ENCODE data around the gene INPP5D. TPM values are rescaled to one million over a fixed set of nuclear protein-coding genes. Genes with fewer than 3 reads are reported as not detected.

The INPP5D gene
- total RNA-seq, 1 experiment from 2014 or later, result 17.2 TPM

GRCh38 chr2:233107011-233107410 is 46.9 kb downstream of the INPP5D start (continued):
- TF ChIP-seq, protein P1, sequence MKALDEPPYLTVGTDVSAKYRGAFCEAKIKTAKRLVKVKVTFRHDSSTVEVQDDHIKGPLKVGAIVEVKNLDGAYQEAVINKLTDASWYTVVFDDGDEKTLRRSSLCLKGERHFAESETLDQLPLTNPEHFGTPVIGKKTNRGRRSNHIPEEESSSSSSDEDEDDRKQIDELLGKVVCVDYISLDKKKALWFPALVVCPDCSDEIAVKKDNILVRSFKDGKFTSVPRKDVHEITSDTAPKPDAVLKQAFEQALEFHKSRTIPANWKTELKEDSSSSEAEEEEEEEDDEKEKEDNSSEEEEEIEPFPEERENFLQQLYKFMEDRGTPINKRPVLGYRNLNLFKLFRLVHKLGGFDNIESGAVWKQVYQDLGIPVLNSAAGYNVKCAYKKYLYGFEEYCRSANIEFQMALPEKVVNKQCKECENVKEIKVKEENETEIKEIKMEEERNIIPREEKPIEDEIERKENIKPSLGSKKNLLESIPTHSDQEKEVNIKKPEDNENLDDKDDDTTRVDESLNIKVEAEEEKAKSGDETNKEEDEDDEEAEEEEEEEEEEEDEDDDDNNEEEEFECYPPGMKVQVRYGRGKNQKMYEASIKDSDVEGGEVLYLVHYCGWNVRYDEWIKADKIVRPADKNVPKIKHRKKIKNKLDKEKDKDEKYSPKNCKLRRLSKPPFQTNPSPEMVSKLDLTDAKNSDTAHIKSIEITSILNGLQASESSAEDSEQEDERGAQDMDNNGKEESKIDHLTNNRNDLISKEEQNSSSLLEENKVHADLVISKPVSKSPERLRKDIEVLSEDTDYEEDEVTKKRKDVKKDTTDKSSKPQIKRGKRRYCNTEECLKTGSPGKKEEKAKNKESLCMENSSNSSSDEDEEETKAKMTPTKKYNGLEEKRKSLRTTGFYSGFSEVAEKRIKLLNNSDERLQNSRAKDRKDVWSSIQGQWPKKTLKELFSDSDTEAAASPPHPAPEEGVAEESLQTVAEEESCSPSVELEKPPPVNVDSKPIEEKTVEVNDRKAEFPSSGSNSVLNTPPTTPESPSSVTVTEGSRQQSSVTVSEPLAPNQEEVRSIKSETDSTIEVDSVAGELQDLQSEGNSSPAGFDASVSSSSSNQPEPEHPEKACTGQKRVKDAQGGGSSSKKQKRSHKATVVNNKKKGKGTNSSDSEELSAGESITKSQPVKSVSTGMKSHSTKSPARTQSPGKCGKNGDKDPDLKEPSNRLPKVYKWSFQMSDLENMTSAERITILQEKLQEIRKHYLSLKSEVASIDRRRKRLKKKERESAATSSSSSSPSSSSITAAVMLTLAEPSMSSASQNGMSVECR (CRISPR knock-in tag; IDR thresholded peaks at IDR 0.05; ENCODE audit: borderline replicate concordance), result no peak

GRCh38 chr2:233107831-233108300 is 47.7 kb downstream of the INPP5D start:
- no peak for DNase-seq (ENCODE audit: low spot score)
- POLR2A ChIA-PET, result no interaction called here
- 0 out of 2 replicates have a peak, but pooled peaks cover 3% of the 10 kb centered on the region for H3K36me3 Mint-ChIP-seq
- 0 out of 2 replicates have a peak, but pooled peaks cover 3% of the 10 kb centered on the region for H3K4me1 Mint-ChIP-seq
- no peak overlapping the region for H3K27ac Mint-ChIP-seq
- CTCF ChIA-PET, result interaction anchor here (0.8 to 1.8 kb wide), 2 partner anchors 9 to 195 kb away, joined by 3 to 6 read pairs; no protein-coding TSS in a partner anchor
- H3K4me3 Mint-ChIP-seq, result no peak overlapping the region
- TF ChIP-seq ZBTB21 (CRISPR knock-in tag; IDR thresholded peaks at IDR 0.05; ENCODE audit: borderline replicate concordance), result no peak
- TF ChIP-seq, protein P2, sequence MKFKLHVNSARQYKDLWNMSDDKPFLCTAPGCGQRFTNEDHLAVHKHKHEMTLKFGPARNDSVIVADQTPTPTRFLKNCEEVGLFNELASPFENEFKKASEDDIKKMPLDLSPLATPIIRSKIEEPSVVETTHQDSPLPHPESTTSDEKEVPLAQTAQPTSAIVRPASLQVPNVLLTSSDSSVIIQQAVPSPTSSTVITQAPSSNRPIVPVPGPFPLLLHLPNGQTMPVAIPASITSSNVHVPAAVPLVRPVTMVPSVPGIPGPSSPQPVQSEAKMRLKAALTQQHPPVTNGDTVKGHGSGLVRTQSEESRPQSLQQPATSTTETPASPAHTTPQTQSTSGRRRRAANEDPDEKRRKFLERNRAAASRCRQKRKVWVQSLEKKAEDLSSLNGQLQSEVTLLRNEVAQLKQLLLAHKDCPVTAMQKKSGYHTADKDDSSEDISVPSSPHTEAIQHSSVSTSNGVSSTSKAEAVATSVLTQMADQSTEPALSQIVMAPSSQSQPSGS (CRISPR knock-in tag; IDR thresholded peaks at IDR 0.05; ENCODE audit: borderline replicate concordance, low read depth), result no peak
- TF ChIP-seq TP53 (CRISPR knock-in tag; IDR thresholded peaks at IDR 0.05), result no peak
- no peak for TF ChIP-seq CREM (CRISPR knock-in tag; IDR thresholded peaks at IDR 0.05)
- no peak for TF ChIP-seq MYBL2 (CRISPR knock-in tag; IDR thresholded peaks at IDR 0.05)
- no peak for TF ChIP-seq ETV6 (CRISPR knock-in tag; IDR thresholded peaks at IDR 0.05)
- TF ChIP-seq ZNF121 (CRISPR knock-in tag; IDR thresholded peaks at IDR 0.05), result no peak
- no peak for TF ChIP-seq USF1 (CRISPR knock-in tag; IDR thresholded peaks at IDR 0.05)
- no peaks in the 10 kb centered on the region for H3K27me3 Mint-ChIP-seq (ENCODE audit: low read depth)
- no peak for ATAC-seq
- H3K9me3 Mint-ChIP-seq, result peaks cover 8% of the 10 kb centered on the region

- Mint-ChIP-seq H3K4me1 (0 out of 2 replicates have a peak, but pooled peaks cover 3% of the 10 kb centered on the region), H3K9me3 (peaks cover 8% of the 10 kb centered on the region), H3K27me3 (ENCODE audit: low read depth) (no peaks in the 10 kb centered on the region), H3K4me3 (no peak overlapping the region), H3K27ac (no peak overlapping the region), H3K36me3 (0 out of 2 replicates have a peak, but pooled peaks cover 3% of the 10 kb centered on the region)
- 0 out of 2 replicates have a peak, but pooled peaks have one; percentile 39 for ATAC-seq
- CTCF ChIA-PET, result interaction anchor here (0.5 to 1.8 kb wide), 4 partner anchors 10 to 429 kb away, joined by 3 to 6 read pairs (median 4); partner anchors contain the start of gene INPP5D
- POLR2A ChIA-PET, result no interaction called here
- DNase-seq (ENCODE audit: low spot score), result no peak
- TF ChIP-seq ZNF121 (CRISPR knock-in tag; IDR thresholded peaks at IDR 0.05), result no peak
- TF ChIP-seq, protein P3, sequence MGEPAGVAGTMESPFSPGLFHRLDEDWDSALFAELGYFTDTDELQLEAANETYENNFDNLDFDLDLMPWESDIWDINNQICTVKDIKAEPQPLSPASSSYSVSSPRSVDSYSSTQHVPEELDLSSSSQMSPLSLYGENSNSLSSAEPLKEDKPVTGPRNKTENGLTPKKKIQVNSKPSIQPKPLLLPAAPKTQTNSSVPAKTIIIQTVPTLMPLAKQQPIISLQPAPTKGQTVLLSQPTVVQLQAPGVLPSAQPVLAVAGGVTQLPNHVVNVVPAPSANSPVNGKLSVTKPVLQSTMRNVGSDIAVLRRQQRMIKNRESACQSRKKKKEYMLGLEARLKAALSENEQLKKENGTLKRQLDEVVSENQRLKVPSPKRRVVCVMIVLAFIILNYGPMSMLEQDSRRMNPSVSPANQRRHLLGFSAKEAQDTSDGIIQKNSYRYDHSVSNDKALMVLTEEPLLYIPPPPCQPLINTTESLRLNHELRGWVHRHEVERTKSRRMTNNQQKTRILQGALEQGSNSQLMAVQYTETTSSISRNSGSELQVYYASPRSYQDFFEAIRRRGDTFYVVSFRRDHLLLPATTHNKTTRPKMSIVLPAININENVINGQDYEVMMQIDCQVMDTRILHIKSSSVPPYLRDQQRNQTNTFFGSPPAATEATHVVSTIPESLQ (CRISPR knock-in tag; IDR thresholded peaks at IDR 0.05), result no peak
- TF ChIP-seq SP1 (CRISPR knock-in tag; conservative IDR thresholded peaks at IDR 0.05), result no peak
- TF ChIP-seq NFATC4 (CRISPR knock-in tag; IDR thresholded peaks at IDR 0.05), result no peak
- TF ChIP-seq AFF4 (CRISPR knock-in tag; IDR thresholded peaks at IDR 0.05; ENCODE audit: borderline replicate concordance), result no peak
- TF ChIP-seq MXD4 (CRISPR knock-in tag; IDR thresholded peaks at IDR 0.05; ENCODE audit: borderline replicate concordance), result no peak
- TF ChIP-seq ZNF425 (CRISPR knock-in tag; conservative IDR thresholded peaks at IDR 0.05), result no peak
- TF ChIP-seq TP53 (CRISPR knock-in tag; IDR thresholded peaks at IDR 0.05), result no peak
- no peak for TF ChIP-seq TEAD4 (CRISPR knock-in tag; IDR thresholded peaks at IDR 0.05)
- no peak for TF ChIP-seq ETV6 (CRISPR knock-in tag; IDR thresholded peaks at IDR 0.05)
Measured at GRCh38 chr2:233108611-233109490, 48.7 kb downstream of the INPP5D start.

All from WTC11 (cell line).